ENCODE data around the gene RRAS2. TPM values are rescaled to one million over a fixed set of nuclear protein-coding genes. Genes with fewer than 3 reads are reported as not detected.

The RRAS2 gene
- total RNA-seq, 3 donors from 2014 or later (not counting 1 experiment from before 2014, with no cell fraction given): 62.1 to 86.7 (median 69.6) TPM

- H3K27me3 Mint-ChIP-seq (ENCODE audit: low read depth in 2 of 2): no peaks in the 10 kb centered on the region
- no peaks in the 10 kb centered on the region for H3K36me3 Mint-ChIP-seq
- DNase-seq (no peak), ATAC-seq (no peak)
- Histone ChIP-seq H3K27me3 (ENCODE audit: control insufficient read depth, insufficient read depth, low read length) (no peaks in the 10 kb centered on the region), H3K4me3 (ENCODE audit: low read length) (no peak overlapping the region), H3K9me3 (ENCODE audit: control insufficient read depth, insufficient read depth, low read length) (no peaks in the 10 kb centered on the region), H3K4me1 (ENCODE audit: control insufficient read depth, insufficient read depth, low read length) (peaks cover 7% of the 10 kb centered on the region), H3K27ac (ENCODE audit: low read length) (no peak overlapping the region), H3K36me3 (ENCODE audit: control insufficient read depth, insufficient read depth, low read length) (no peaks in the 10 kb centered on the region)
- no peak overlapping the region for H3K4me3 Mint-ChIP-seq
- intact Hi-C loops (cut with micrococcal nuclease): no loop called here
- WGBS (ENCODE audit: insufficient coverage): no CpG with 5 or more reads among the region's 1 CpG
- peaks cover 0 to under 1% of the 10 kb centered on the region in 2 donors for H3K4me1 Mint-ChIP-seq
- no peak overlapping the region for H3K27ac Mint-ChIP-seq
- TF ChIP-seq CTCF (IDR thresholded peaks at IDR 0.05): no peak
- H3K9me3 Mint-ChIP-seq: no peaks in the 10 kb centered on the region
Measured at GRCh38 chr11:14399087-14399486, 40.1 kb upstream of the RRAS2 start.

GRCh38 chr11:14396273-14396672 lies 37.3 kb upstream of the RRAS2 start:
- TF ChIP-seq CTCF (IDR thresholded peaks at IDR 0.05): no peak
- no peaks in the 10 kb centered on the region for H3K36me3 ChIP-seq (ENCODE audit: control insufficient read depth, insufficient read depth, low read length)
- DNase-seq (no peak), ATAC-seq (no peak)
- Mint-ChIP-seq H3K36me3 (no peaks in the 10 kb centered on the region), H3K9me3 (no peaks in the 10 kb centered on the region), H3K27ac (no peak overlapping the region), H3K27me3 (ENCODE audit: low read depth in 2 of 2) (no peaks in the 10 kb centered on the region), H3K4me3 (no peak overlapping the region), H3K4me1 (peaks cover 5 to 11% of the 10 kb centered on the region in 2 donors)
- peaks cover 17% of the 10 kb centered on the region for H3K4me1 ChIP-seq (ENCODE audit: control insufficient read depth, insufficient read depth, low read length)
- H3K9me3 ChIP-seq (ENCODE audit: control insufficient read depth, insufficient read depth, low read length): no peaks in the 10 kb centered on the region
- intact Hi-C loops (cut with micrococcal nuclease): no loop called here
- H3K27ac ChIP-seq (ENCODE audit: low read length): no peak overlapping the region
- no peak overlapping the region for H3K4me3 ChIP-seq (ENCODE audit: low read length)
- H3K27me3 ChIP-seq (ENCODE audit: control insufficient read depth, insufficient read depth, low read length): no peaks in the 10 kb centered on the region

GRCh38 chr11:14393889-14394288 lies 34.9 kb upstream of the RRAS2 start:
- H3K9me3 Mint-ChIP-seq: no peaks in the 10 kb centered on the region
- intact Hi-C loops (cut with micrococcal nuclease): no loop called here
- no peaks in the 10 kb centered on the region for H3K27me3 Mint-ChIP-seq (ENCODE audit: low read depth in 2 of 2)
- H3K27ac ChIP-seq (ENCODE audit: low read length): peak overlapping the region; percentile 26
- H3K4me1 Mint-ChIP-seq: peaks cover 5 to 11% of the 10 kb centered on the region in 2 donors
- peak overlapping the region; percentile 60 to 88 for H3K27ac Mint-ChIP-seq
- H3K9me3 ChIP-seq (ENCODE audit: control insufficient read depth, insufficient read depth, low read length): no peaks in the 10 kb centered on the region
- peaks cover 17% of the 10 kb centered on the region for H3K4me1 ChIP-seq (ENCODE audit: control insufficient read depth, insufficient read depth, low read length)
- peak; percentile 88 to 95 (median 92) for ATAC-seq
- no peaks in the 10 kb centered on the region for H3K27me3 ChIP-seq (ENCODE audit: control insufficient read depth, insufficient read depth, low read length)
- no peak overlapping the region for H3K4me3 ChIP-seq (ENCODE audit: low read length)
- peak overlapping the region; percentile 55 for H3K4me3 Mint-ChIP-seq
- TF ChIP-seq CTCF (IDR thresholded peaks at IDR 0.05): no peak
- H3K36me3 ChIP-seq (ENCODE audit: control insufficient read depth, insufficient read depth, low read length): no peaks in the 10 kb centered on the region
- DNase-seq: peak in 1 of 2 donors; percentile 29
- H3K36me3 Mint-ChIP-seq: no peaks in the 10 kb centered on the region
- 57% methylated on average over 5 of the region's 6 CpGs for WGBS (ENCODE audit: insufficient coverage)

GRCh38 chr11:14393129-14393528 lies 34.1 kb upstream of the RRAS2 start:
- intact Hi-C loops (cut with micrococcal nuclease): no loop called here
- TF ChIP-seq CTCF (IDR thresholded peaks at IDR 0.05): no peak
- H3K9me3 ChIP-seq (ENCODE audit: control insufficient read depth, insufficient read depth, low read length): no peaks in the 10 kb centered on the region
- ATAC-seq: no peak
- Mint-ChIP-seq H3K27ac (peak overlapping the region; percentile 60 to 88), H3K27me3 (ENCODE audit: low read depth in 2 of 2) (no peaks in the 10 kb centered on the region), H3K4me3 (no peak overlapping the region), H3K4me1 (peaks cover 5 to 13% of the 10 kb centered on the region in 2 donors), H3K9me3 (no peaks in the 10 kb centered on the region), H3K36me3 (no peaks in the 10 kb centered on the region)
- H3K4me3 ChIP-seq (ENCODE audit: low read length): no peak overlapping the region
- H3K4me1 ChIP-seq (ENCODE audit: control insufficient read depth, insufficient read depth, low read length): peaks cover 17% of the 10 kb centered on the region
- H3K27me3 ChIP-seq (ENCODE audit: control insufficient read depth, insufficient read depth, low read length): no peaks in the 10 kb centered on the region
- no peak overlapping the region for H3K27ac ChIP-seq (ENCODE audit: low read length)
- DNase-seq: no peak
- WGBS (ENCODE audit: insufficient coverage): over 99% methylated on average over 5 of the region's 5 CpGs
- no peaks in the 10 kb centered on the region for H3K36me3 ChIP-seq (ENCODE audit: control insufficient read depth, insufficient read depth, low read length)
